Astrocyte (in vitro differentiated cells and primary cell): Measurements from ENCODE around the gene KRTAP9-1. TPM values are rescaled to one million over a fixed set of nuclear protein-coding genes. Genes with fewer than 3 reads are reported as not detected.

Experiments
- DNase-seq: peaks from one replicate; pipeline ENCODE4 v3.0.0-alpha.2; 2010; ENCODE audit warnings: low read depth
- FAIRE-seq: peaks from 2 replicates; lab custom pipeline; 2011; peaks lifted over from hg19 to GRCh38; lab: Jason Lieb, UNC
- H2AFZ ChIP-seq: 2 replicates; pipeline ENCODE4 v1.6.0; 2012; ENCODE audit warnings: low read depth, low read length, inconsistent platforms
- H3K27ac ChIP-seq: 2 replicates; pipeline ENCODE4 v1.5.1; 2011; ENCODE audit warnings: low read depth, low read length, inconsistent platforms
- H3K27me3 ChIP-seq: 2 replicates; pipeline ENCODE4 v1.6.0; 2011; ENCODE audit warnings: low read length, inconsistent platforms; ENCODE audit not compliant: insufficient read depth
- H3K36me3 ChIP-seq: 2 replicates; pipeline ENCODE4 v1.5.1; 2011; ENCODE audit warnings: low read length, inconsistent platforms; ENCODE audit not compliant: insufficient read depth
- H3K4me1 ChIP-seq: 2 replicates; pipeline ENCODE4 v1.5.1; 2011; ENCODE audit warnings: low read length, inconsistent platforms; ENCODE audit not compliant: insufficient read depth
- H3K4me2 ChIP-seq: 2 replicates; pipeline ENCODE4 v1.6.0; 2012; ENCODE audit warnings: low read length, inconsistent platforms
- H3K4me3 ChIP-seq: 2 replicates; pipeline ENCODE4 v1.5.1; 2011; ENCODE audit warnings: low read depth, mild to moderate bottlenecking, low read length, inconsistent platforms; ENCODE audit not compliant: insufficient read depth
- H3K79me2 ChIP-seq: 2 replicates; pipeline ENCODE4 v1.6.0; 2012; ENCODE audit warnings: mild to moderate bottlenecking, low read length, inconsistent platforms; ENCODE audit not compliant: insufficient read depth
- H3K9ac ChIP-seq: 2 replicates; pipeline ENCODE4 v1.6.0; 2012; ENCODE audit warnings: mild to moderate bottlenecking, low read length, inconsistent platforms
- H3K9me3 ChIP-seq: 2 replicates; pipeline ENCODE4 v1.5.1; 2012; ENCODE audit warnings: low read depth, mild to moderate bottlenecking, low read length, inconsistent platforms; ENCODE audit not compliant: insufficient read depth
- H4K20me1 ChIP-seq: 2 replicates; pipeline ENCODE4 v1.6.0; 2012; ENCODE audit warnings: low read length, inconsistent platforms; ENCODE audit not compliant: insufficient read depth
- H3K27ac Mint-ChIP-seq: one replicate; pipeline ENCODE4 v1.8.0; 2021; ENCODE audit warnings: mild to moderate bottlenecking, mixed read lengths; ENCODE audit not compliant: unreplicated experiment
- H3K27me3 Mint-ChIP-seq: one replicate; pipeline ENCODE4 v1.8.0; 2021; ENCODE audit warnings: low read depth, mixed read lengths; ENCODE audit not compliant: unreplicated experiment
- H3K36me3 Mint-ChIP-seq: one replicate; pipeline ENCODE4 v1.8.0; 2021; ENCODE audit warnings: low read depth, mixed read lengths; ENCODE audit not compliant: unreplicated experiment
- H3K4me1 Mint-ChIP-seq: one replicate; pipeline ENCODE4 v1.8.0; 2021; ENCODE audit warnings: low read depth, mixed read lengths; ENCODE audit not compliant: unreplicated experiment
- H3K4me3 Mint-ChIP-seq: one replicate; pipeline ENCODE4 v1.8.0; 2021; ENCODE audit warnings: mild to moderate bottlenecking, moderate library complexity, mixed read lengths; ENCODE audit not compliant: unreplicated experiment
- H3K9me3 Mint-ChIP-seq: one replicate; pipeline ENCODE4 v1.8.0; 2021; ENCODE audit warnings: mild to moderate bottlenecking, mixed read lengths; ENCODE audit not compliant: unreplicated experiment
- CTCF ChIP-seq: IDR thresholded peaks from 2 replicates; pipeline ENCODE4 v1.5.1; 2011; ENCODE audit warnings: low read depth, mild to moderate bottlenecking, inconsistent platforms, low read length, moderate library complexity; ENCODE audit not compliant: insufficient read depth
- EZH2 ChIP-seq: IDR thresholded peaks from 2 replicates; pipeline ENCODE4 v1.6.1; 2012; ENCODE audit warnings: mild to moderate bottlenecking, low read length, inconsistent platforms; ENCODE audit not compliant: insufficient read depth
- total RNA-seq: library from RNA; stranded (reverse); gene quantifications from 2 replicates; pipeline ENCODE4 v1.2.1, GENCODE V29; 2021

Gene KRTAP9-1
- total RNA-seq, 1 donor from 2014 or later = not detected

GRCh38 chr17:41212524-41213169, 23.0 kb downstream of the KRTAP9-1 start:
- no peak for DNase-seq
- Histone ChIP-seq H3K27ac (no peak overlapping the region), H3K79me2 (no peaks in the 10 kb centered on the region), H3K4me2 (no peak overlapping the region), H3K9ac (no peak overlapping the region), H3K9me3 (no peaks in the 10 kb centered on the region), H3K27me3 (no peaks in the 10 kb centered on the region), H4K20me1 (no peaks in the 10 kb centered on the region), H2AFZ (no peak overlapping the region), H3K4me3 (no peak overlapping the region), H3K36me3 (no peaks in the 10 kb centered on the region), H3K4me1 (no peaks in the 10 kb centered on the region)
- H3K27ac Mint-ChIP-seq = no peak overlapping the region
- TF ChIP-seq EZH2 = no peak
- no peak for TF ChIP-seq CTCF
- peaks cover 3% of the 10 kb centered on the region for H3K9me3 Mint-ChIP-seq
- FAIRE-seq = no peak
- peaks cover 2% of the 10 kb centered on the region for H3K36me3 Mint-ChIP-seq
- H3K4me3 Mint-ChIP-seq = no peak overlapping the region
- H3K4me1 Mint-ChIP-seq = no peaks in the 10 kb centered on the region
- peaks cover 16% of the 10 kb centered on the region for H3K27me3 Mint-ChIP-seq

GRCh38 chr17:41215681-41216080, 26.0 kb downstream of the KRTAP9-1 start:
- FAIRE-seq = no peak
- Mint-ChIP-seq H3K36me3 (peaks cover 2% of the 10 kb centered on the region), H3K27ac (no peak overlapping the region), H3K9me3 (peaks cover 10% of the 10 kb centered on the region), H3K27me3 (peaks cover 11% of the 10 kb centered on the region), H3K4me3 (no peak overlapping the region), H3K4me1 (no peaks in the 10 kb centered on the region)
- Histone ChIP-seq H3K79me2 (no peaks in the 10 kb centered on the region), H3K36me3 (no peaks in the 10 kb centered on the region), H3K4me1 (no peaks in the 10 kb centered on the region), H3K4me2 (no peak overlapping the region), H3K4me3 (no peak overlapping the region), H3K9ac (no peak overlapping the region), H3K9me3 (no peaks in the 10 kb centered on the region), H3K27me3 (no peaks in the 10 kb centered on the region), H3K27ac (no peak overlapping the region), H4K20me1 (no peaks in the 10 kb centered on the region), H2AFZ (no peak overlapping the region)
- DNase-seq = no peak
- TF ChIP-seq CTCF (no peak), EZH2 (no peak)

GRCh38 chr17:41223821-41224220, 34.1 kb downstream of the KRTAP9-1 start:
- TF ChIP-seq CTCF (no peak), EZH2 (no peak)
- Histone ChIP-seq H3K4me1 (no peaks in the 10 kb centered on the region), H3K27me3 (no peaks in the 10 kb centered on the region), H3K9me3 (no peaks in the 10 kb centered on the region), H3K4me3 (no peak overlapping the region), H3K36me3 (no peaks in the 10 kb centered on the region), H3K27ac (no peak overlapping the region), H2AFZ (no peak overlapping the region), H3K9ac (no peak overlapping the region), H4K20me1 (no peaks in the 10 kb centered on the region), H3K79me2 (no peaks in the 10 kb centered on the region), H3K4me2 (no peak overlapping the region)
- FAIRE-seq = no peak
- Mint-ChIP-seq H3K27me3 (peaks cover 5% of the 10 kb centered on the region), H3K36me3 (no peaks in the 10 kb centered on the region), H3K4me1 (no peaks in the 10 kb centered on the region), H3K9me3 (peaks cover 8% of the 10 kb centered on the region), H3K4me3 (no peak overlapping the region), H3K27ac (no peak overlapping the region)
- DNase-seq = no peak
